ENCODE data around the gene POLR2C.
A peak's percentile ranks its signal among the peaks of the same experiment; 100 is the strongest.

Gene POLR2C

DNA sequence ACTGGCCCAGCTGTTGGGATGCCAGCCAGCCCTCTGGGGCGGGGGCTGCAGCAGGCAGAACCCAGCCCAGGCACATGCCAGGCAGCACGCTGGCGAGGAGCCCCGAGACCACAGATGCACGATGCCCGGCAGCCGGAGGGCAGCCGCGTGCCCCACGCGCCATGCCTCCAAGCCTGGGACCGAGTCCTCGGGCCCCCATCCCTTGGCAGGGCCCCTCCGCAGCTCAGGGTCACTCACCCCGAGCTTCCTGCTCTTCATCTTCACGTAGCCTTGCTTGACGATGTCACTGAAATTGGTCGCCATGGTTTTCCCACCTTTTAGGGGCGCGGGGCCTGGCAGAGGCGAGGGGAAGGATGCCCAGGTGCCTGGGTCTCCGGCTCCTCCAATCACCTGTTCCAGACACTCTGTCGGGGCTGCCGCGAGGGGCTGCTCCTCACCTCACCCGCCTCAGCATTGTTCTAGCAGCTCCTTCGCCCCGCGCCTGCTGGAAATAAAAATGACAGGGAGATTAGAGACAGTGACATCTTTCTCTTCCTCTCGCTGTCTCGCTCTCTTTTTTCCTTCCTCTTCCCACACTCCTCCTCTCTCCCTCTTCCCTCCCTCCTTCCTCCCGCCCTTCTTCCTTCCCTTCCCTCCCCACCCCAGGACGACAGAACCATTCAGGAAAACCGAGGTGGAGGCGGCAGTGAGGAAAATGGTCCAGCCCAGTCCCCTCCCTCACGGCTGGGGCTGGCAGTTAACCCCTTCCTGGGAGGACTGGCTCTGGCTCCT lies 16.9 kb downstream of the POLR2C start:
- H3K4me3 ChIP-seq (ENCODE audit: low read depth, low read length) = peak overlapping the region; percentile 62
- TF ChIP-seq, protein P1, sequence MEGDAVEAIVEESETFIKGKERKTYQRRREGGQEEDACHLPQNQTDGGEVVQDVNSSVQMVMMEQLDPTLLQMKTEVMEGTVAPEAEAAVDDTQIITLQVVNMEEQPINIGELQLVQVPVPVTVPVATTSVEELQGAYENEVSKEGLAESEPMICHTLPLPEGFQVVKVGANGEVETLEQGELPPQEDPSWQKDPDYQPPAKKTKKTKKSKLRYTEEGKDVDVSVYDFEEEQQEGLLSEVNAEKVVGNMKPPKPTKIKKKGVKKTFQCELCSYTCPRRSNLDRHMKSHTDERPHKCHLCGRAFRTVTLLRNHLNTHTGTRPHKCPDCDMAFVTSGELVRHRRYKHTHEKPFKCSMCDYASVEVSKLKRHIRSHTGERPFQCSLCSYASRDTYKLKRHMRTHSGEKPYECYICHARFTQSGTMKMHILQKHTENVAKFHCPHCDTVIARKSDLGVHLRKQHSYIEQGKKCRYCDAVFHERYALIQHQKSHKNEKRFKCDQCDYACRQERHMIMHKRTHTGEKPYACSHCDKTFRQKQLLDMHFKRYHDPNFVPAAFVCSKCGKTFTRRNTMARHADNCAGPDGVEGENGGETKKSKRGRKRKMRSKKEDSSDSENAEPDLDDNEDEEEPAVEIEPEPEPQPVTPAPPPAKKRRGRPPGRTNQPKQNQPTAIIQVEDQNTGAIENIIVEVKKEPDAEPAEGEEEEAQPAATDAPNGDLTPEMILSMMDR (IDR thresholded peaks at IDR 0.05; ENCODE audit: low read depth, low read length) = no peak

DNA sequence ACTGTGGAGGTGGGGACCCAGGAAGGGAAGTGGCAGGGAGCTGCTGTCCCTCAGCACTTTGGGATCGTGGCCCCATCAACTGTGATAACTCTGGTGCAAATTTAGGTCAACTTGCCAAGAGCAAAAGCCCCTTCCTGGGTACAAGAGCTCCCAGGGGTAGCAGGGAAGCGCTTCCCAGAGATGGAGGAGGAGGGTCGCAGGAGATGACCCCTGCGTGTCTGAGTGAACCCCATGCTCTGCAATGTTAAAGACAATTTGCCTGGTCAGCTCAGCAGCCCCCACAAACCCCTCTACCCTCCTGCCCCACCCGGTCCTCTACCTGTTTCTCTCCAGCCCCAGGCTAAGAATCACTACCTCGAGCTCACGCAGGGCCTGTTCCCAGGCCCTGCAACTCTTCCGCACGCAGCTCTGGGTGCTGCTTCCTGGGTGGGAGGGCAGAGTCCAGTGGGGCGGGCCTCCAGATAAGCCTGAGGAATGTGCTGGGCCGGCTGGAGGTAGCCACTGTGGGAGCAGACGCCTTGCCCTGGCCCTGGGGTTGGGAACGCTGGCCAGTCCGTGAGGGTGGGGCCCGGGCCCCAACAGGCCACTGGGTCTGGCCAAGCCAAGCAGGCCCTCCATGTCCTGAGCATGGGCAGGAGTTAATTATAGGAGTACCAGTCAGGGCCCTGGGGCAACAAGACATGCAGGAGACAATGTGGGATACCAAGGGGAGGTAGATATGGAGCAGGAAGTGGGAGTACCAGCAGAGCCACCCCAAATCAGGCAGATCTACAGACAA lies 17.7 kb downstream of the POLR2C start:
- TF ChIP-seq, protein P1 (IDR thresholded peaks at IDR 0.05; ENCODE audit: low read depth, low read length) = no peak
- peak overlapping the region; percentile 62 for H3K4me3 ChIP-seq (ENCODE audit: low read depth, low read length)

DNA sequence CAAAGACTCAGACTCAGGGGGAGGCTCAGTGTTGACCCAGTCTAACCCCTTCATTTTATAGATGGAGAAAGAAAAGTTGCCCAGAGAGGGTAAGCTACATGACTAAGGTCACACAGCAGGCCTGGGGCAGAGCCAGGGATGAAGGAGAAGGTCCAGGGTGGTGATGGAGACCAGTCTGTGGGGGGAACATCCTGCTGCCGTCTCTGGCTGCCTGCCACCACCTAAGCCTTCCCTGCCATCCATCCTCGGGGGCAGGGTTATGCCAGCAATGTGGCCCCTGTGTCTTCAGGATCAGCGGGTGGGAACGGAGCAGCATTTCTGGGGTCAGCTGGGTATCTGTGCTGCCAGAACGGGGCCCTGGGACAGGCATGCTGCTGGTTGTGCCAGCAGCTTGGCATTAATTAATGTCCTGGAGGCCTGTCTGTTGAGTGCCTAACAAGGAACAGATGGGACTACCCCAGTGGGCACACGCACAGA lies 18.3 kb downstream of the POLR2C start:
- H3K4me3 ChIP-seq (ENCODE audit: low read depth, low read length) = no peak overlapping the region
- TF ChIP-seq, protein P1 (IDR thresholded peaks at IDR 0.05; ENCODE audit: low read depth, low read length) = no peak

DNA sequence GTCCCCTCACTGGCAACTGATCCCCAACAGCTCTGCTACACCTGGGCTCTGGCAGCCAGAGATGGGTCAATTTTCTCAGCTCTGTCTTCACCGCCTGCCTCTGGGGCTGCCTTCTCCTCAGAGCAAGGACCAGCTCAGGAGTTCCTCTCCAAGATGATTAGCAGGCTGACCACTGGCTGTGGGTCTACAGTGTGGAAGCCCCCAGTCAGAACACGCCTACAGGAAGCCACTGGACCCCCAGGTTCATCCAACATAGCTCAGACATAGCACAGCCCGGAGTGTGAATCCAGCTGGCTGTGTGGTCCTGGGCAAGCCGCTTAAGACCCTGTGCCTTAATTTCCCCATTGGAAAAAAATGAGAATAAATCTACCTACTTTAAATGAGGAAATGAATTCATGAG lies 18.9 kb downstream of the POLR2C start:
- TF ChIP-seq, protein P1 (IDR thresholded peaks at IDR 0.05; ENCODE audit: low read depth, low read length) = no peak
- H3K4me3 ChIP-seq (ENCODE audit: low read depth, low read length) = no peak overlapping the region

DNA sequence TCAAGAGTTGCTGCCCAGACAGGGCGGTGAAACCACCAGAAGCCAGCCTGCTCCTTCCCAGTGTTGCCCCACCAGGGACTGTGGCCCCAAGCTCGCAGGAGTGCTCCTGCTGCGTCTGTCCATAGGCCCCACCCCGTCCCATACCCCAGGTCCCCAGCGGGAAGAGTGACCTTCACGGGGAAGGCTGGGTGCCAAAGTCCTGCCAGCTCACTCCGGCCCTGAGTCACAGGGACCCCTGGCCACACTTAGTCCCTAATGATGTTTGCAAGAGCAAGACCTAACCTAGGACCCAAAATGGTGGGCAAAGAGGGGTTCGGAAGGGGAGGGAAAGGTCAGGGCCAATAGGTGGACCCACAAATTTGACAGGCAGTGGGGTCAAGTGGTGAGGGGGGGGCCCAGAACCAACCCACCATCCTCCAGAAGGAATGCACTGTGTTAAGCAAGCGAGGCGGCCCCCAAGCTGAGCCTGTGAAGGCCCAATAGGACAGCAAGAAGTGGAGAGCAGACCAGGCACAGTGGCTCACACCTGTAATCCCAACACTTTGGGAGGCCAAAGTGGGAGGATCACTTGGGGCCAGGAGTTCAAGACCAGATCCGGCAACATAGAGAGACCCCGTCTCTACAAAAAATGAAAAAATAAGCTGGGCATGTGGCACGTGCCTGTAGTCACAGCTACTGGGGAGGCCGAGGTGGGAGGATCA lies 20.5 kb downstream of the POLR2C start:
- TF ChIP-seq, protein P1 (IDR thresholded peaks at IDR 0.05; ENCODE audit: low read depth, low read length) = no peak
- no peak overlapping the region for H3K4me3 ChIP-seq (ENCODE audit: low read depth, low read length)

DNA sequence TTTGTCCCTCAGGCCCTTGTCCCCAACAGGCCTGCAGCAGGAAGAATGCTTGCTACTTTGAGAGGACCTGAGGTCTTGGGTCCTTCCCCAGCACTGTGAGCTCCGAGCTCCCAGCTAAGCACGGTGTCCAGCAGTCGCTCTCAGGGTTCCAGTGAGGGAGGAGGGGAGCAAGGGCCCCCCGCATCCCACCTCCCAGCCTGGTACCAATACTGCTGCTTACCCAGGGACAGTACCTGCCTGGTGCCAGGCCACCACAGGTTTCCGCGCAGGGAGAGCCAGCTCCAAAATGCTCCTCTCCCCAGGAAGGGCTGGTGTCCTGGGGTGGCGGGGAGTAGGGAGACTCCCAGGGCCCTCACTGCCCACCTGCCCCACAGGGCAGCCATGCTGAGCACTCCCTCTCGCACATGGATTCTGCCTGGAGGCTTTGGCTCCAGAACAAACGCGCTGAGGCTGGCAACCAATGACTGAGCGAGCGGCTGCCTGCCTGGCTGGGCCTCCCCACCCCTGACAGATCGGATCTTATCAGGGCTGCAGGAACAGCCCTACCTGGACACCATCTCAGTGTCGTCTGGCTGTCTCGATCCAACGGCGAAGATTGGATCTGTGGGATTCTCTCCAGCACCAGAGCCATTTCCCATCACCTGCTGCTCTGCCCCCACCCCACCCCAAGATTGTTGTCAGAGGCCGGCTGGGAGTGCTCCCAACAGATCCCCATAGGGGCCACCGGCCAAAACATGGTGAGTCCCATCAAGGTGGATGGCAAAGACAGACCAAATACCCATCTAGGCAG lies 21.4 kb downstream of the POLR2C start:
- no peak overlapping the region for H3K4me3 ChIP-seq (ENCODE audit: low read depth, low read length)
- TF ChIP-seq, protein P1 (IDR thresholded peaks at IDR 0.05; ENCODE audit: low read depth, low read length) = no peak

Data from WI38 (cell line).